ENCODE data around the gene ARHGAP27. TPM values are rescaled to one million over a fixed set of nuclear protein-coding genes. Genes with fewer than 3 reads are reported as not detected.

ARHGAP27 gene
- total and polyA plus RNA-seq, 8 donors, result 3.1 to 22.4 (median 7.4) TPM

GRCh38 chr17:45404870-45405249 lies 27.8 kb downstream of the ARHGAP27 start:
- H3K4me3 ChIP-seq, result no peak overlapping the region
- H3K36me3 ChIP-seq, result no peaks in the 10 kb centered on the region
- intact Hi-C loops (cut with DNase I), result no loop called here
- H3K27me3 ChIP-seq, result no peaks in the 10 kb centered on the region
- WGBS, 2 donors, result 80 to 83% methylated on average over 13 to 14 of the region's 14 CpGs
- H3K9me3 ChIP-seq, result no peaks in the 10 kb centered on the region
- no peak for TF ChIP-seq CTCF (IDR thresholded peaks at IDR 0.05)
- no peaks in the 10 kb centered on the region for H3K4me1 ChIP-seq
- FAIRE-seq (no peak), DNase-seq (peak in 2 of 6 donors; percentile 46 to 67), ATAC-seq (no peak)
- H3K27ac ChIP-seq, result no peak overlapping the region

GRCh38 chr17:45403906-45404490 lies 28.7 kb downstream of the ARHGAP27 start:
- intact Hi-C loops (cut with DNase I), result no loop called here
- Histone ChIP-seq H3K4me1 (no peaks in the 10 kb centered on the region), H3K27ac (no peak overlapping the region), H3K36me3 (no peaks in the 10 kb centered on the region), H3K4me3 (no peak overlapping the region), H3K9me3 (no peaks in the 10 kb centered on the region), H3K27me3 (no peaks in the 10 kb centered on the region)
- ATAC-seq, result no peak
- DNase-seq, result peak in 1 of 6 donors; percentile 43
- WGBS, 2 donors, result 92% methylated on average over 10 of the region's 10 CpGs
- TF ChIP-seq CTCF (IDR thresholded peaks at IDR 0.05), result no peak
- no peak for FAIRE-seq

- 68 to 71% methylated on average over 1 of the region's 1 CpG for WGBS, 2 donors
- intact Hi-C loops (cut with DNase I), result no loop called here
- H3K36me3 ChIP-seq, result no peaks in the 10 kb centered on the region
- no peaks in the 10 kb centered on the region for H3K9me3 ChIP-seq
- no peaks in the 10 kb centered on the region for H3K27me3 ChIP-seq
- H3K27ac ChIP-seq, result no peak overlapping the region
- TF ChIP-seq CTCF (IDR thresholded peaks at IDR 0.05), result no peak
- DNase-seq (peak in 1 of 6 donors; percentile 23), FAIRE-seq (no peak), ATAC-seq (no peak)
- no peak overlapping the region for H3K4me3 ChIP-seq
- H3K4me1 ChIP-seq, result no peaks in the 10 kb centered on the region
These were observed 29.8 kb downstream of the ARHGAP27 start for GRCh38 chr17:45402916-45403315.

GRCh38 chr17:45398800-45399199 lies 33.9 kb downstream of the ARHGAP27 start:
- no peak for DNase-seq

More at GRCh38 chr17:45398800-45399199, 33.9 kb downstream of the ARHGAP27 start:
- H3K27ac ChIP-seq, result no peak overlapping the region
- no peaks in the 10 kb centered on the region for H3K27me3 ChIP-seq
- no peaks in the 10 kb centered on the region for H3K9me3 ChIP-seq
- intact Hi-C loops (cut with DNase I), result no loop called here
- peaks cover 0 to 3% (median 0%) of the 10 kb centered on the region in 3 donors for H3K4me1 ChIP-seq
- no peaks in the 10 kb centered on the region for H3K36me3 ChIP-seq
- no peak for TF ChIP-seq CTCF (IDR thresholded peaks at IDR 0.05)
- ATAC-seq, result no peak
- FAIRE-seq, result no peak
- 77 to 80% methylated on average over 5 of the region's 5 CpGs for WGBS, 2 donors
- no peak overlapping the region for H3K4me3 ChIP-seq

Data from pancreas (tissue), 10 donors.